K562 (cell line): ENCODE measurements around the gene GLB1L3. TPM values are rescaled to one million over a fixed set of nuclear protein-coding genes. Genes with fewer than 3 reads are reported as not detected.

Experiments
- CEBPG ChIP-seq, 3 experiments: fragments of 200-800 bp in 1 of 3; sonication (Bioruptor generic) in 1 of 3; sonication (generic) in 1 of 3; formaldehyde crosslinking in 1 of 3; IDR thresholded peaks in 2 of 3; conservative IDR thresholded peaks in 1 of 3; 2 replicates each; pipeline versions ENCODE4 v1.6.1 to v1.8.0; 2016 to 2022; ENCODE audit warnings: missing compliant biosample characterization in 2 of 3, missing genetic modification characterization in 2 of 3, mild to moderate bottlenecking in 1 of 3, missing genetic modification reagents in 1 of 3
- FOXP1 ChIP-seq: sonication (generic); formaldehyde crosslinking; IDR thresholded peaks from 2 replicates; pipeline ENCODE4 v1.8.0; 2022; ENCODE audit warnings: mild to moderate bottlenecking, missing genetic modification reagents
- GABPA ChIP-seq: fragments of 200-800 bp; sonication (Bioruptor generic); conservative IDR thresholded peaks from 2 replicates; pipeline ENCODE4 v1.6.1; 2016; ENCODE audit warnings: low read depth, missing genetic modification characterization, missing compliant biosample characterization
- MEF2D ChIP-seq: conservative IDR thresholded peaks from 2 replicates; pipeline ENCODE4 v1.6.1; 2016; ENCODE audit warnings: low read depth, missing genetic modification characterization, missing compliant biosample characterization
- PCBP2 ChIP-seq: fragments of 200-400 bp; formaldehyde crosslinking; IDR thresholded peaks from 2 replicates; pipeline ENCODE4 v1.6.1; 2018; ENCODE audit warnings: low read length, low read depth, mild to moderate bottlenecking, moderate library complexity; ENCODE audit not compliant: poor library complexity, severe bottlenecking
- SPI1 ChIP-seq: IDR thresholded peaks from 2 replicates; pipeline ENCODE4 v1.6.1; 2011; ENCODE audit warnings: low read depth, low read length, control low read depth, borderline replicate concordance
- TCF3 ChIP-seq: sonication (generic); formaldehyde crosslinking; IDR thresholded peaks from 2 replicates; pipeline ENCODE4 v1.4.0; 2020; ENCODE audit warnings: mild to moderate bottlenecking, missing genetic modification reagents
- ZNF584 ChIP-seq: fragments of 200-800 bp; sonication (Bioruptor generic); IDR thresholded peaks from 2 replicates; pipeline ENCODE4 v1.6.1; 2016; ENCODE audit warnings: low read depth, mild to moderate bottlenecking, missing genetic modification characterization, missing compliant biosample characterization
- polyA plus RNA-seq, 8 experiments: library from polyadenylated mRNA; depleted of rRNA in 4 of 8; stranded (reverse) in 5 of 8; unstranded in 3 of 8; fragments of >200 nt; fragmentation: Nextera tagmentation in 2 of 8; fragmentation: Illumina TruSeq in 1 of 8; extraction: Ambion mirVana in 2 of 8; extraction: Trizol in 1 of 8; gene quantifications; 2 replicates each; pipeline versions ENCODE4 v1.2.1 to v1.2.3, GENCODE V29; 2011 to 2014; ENCODE audit warnings: inconsistent platforms in 1 of 8, missing spikeins in 1 of 8
- total RNA-seq, 7 experiments: library from RNA; depleted of rRNA in 6 of 7; stranded (reverse); fragments of >200 nt in 6 of 7; fragmentation: Illumina TruSeq in 2 of 7; extraction: Trizol in 2 of 7; gene quantifications; 2 replicates each; pipeline versions ENCODE4 v1.2.1 to v1.2.3, GENCODE V29; 2011 to 2021; ENCODE audit warnings: low replicate concordance in 1 of 7
- TF ChIP-seq, protein P1 (sequence below): fragments of 250-450 bp; sonication (Bioruptor Pico); IDR thresholded peaks from 2 replicates; pipeline ENCODE4 v1.4.0; 2020; ENCODE audit warnings: mild to moderate bottlenecking, moderate library complexity
- TF ChIP-seq, protein P2 (sequence below): fragments of 450-650 bp; formaldehyde crosslinking; IDR thresholded peaks from 2 replicates; pipeline ENCODE4 v1.4.0; 2022; ENCODE audit warnings: missing genetic modification characterization

Gene GLB1L3
- total and polyA plus RNA-seq, 9 of the 15 experiments (the other 6 are each of a cell fraction or from before 2014, with no cell fraction given): 0.18 to 3.3 (median 0.49) TPM

DNA sequence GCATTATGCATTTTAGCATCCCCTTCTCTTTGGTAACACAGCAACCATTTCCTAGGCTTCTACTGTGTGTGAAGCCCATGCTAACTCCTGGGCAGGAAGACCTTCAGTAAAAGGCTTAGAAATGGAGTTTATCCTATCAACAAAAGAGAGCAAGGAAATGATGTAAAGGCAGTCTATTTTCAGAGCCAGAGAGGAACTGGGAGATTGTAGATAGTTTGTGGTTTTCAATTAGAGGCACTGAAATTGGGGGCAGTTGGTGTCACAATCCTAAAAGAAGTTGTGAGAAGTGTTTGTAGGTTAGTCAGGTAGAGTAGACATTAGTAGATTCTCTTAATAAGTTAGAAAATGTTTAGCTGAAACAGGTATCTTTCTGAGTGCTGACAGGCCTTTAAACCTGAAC lies 15.7 kb upstream of the GLB1L3 start (continued):
- TF ChIP-seq, protein P1, sequence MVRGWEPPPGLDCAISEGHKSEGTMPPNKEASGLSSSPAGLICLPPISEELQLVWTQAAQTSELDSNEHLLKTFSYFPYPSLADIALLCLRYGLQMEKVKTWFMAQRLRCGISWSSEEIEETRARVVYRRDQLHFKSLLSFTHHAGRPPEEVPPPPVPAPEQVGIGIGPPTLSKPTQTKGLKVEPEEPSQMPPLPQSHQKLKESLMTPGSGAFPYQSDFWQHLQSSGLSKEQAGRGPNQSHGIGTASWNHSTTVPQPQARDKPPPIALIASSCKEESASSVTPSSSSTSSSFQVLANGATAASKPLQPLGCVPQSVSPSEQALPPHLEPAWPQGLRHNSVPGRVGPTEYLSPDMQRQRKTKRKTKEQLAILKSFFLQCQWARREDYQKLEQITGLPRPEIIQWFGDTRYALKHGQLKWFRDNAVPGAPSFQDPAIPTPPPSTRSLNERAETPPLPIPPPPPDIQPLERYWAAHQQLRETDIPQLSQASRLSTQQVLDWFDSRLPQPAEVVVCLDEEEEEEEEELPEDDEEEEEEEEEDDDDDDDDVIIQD (CRISPR knock-in tag): no peak
- TF ChIP-seq SPI1: peak; percentile 40; the same call in 1 of the 2 replicates
- TF ChIP-seq, protein P2, sequence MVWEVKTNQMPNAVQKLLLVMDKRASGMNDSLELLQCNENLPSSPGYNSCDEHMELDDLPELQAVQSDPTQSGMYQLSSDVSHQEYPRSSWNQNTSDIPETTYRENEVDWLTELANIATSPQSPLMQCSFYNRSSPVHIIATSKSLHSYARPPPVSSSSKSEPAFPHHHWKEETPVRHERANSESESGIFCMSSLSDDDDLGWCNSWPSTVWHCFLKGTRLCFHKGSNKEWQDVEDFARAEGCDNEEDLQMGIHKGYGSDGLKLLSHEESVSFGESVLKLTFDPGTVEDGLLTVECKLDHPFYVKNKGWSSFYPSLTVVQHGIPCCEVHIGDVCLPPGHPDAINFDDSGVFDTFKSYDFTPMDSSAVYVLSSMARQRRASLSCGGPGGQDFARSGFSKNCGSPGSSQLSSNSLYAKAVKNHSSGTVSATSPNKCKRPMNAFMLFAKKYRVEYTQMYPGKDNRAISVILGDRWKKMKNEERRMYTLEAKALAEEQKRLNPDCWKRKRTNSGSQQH (CRISPR knock-in tag): no peak
- peak; percentile 70; the same call in 1 of the 2 replicates for TF ChIP-seq MEF2D (tag)
- TF ChIP-seq FOXP1: no peak
- TF ChIP-seq ZNF584: 0 out of 2 replicates have a peak, but pooled peaks have one; percentile 19
- no peak for TF ChIP-seq CEBPG (CRISPR knock-in tag; IDR thresholded peaks at IDR 0.05)
- 0 out of 4 replicates have a peak, but pooled peaks of 1 of the 2 experiments have one; percentile 17 for TF ChIP-seq CEBPG (tag; conservative IDR thresholded peaks at IDR 0.05 in 1 of 2, IDR thresholded peaks at IDR 0.05 in 1 of 2)
- TF ChIP-seq GABPA: peak; percentile 57
- no peak for TF ChIP-seq PCBP2
- TF ChIP-seq TCF3 (CRISPR knock-in tag): peak; percentile 14; the same call in 1 of the 2 replicates
